ENCODE results near the gene RAB18.

DNA sequence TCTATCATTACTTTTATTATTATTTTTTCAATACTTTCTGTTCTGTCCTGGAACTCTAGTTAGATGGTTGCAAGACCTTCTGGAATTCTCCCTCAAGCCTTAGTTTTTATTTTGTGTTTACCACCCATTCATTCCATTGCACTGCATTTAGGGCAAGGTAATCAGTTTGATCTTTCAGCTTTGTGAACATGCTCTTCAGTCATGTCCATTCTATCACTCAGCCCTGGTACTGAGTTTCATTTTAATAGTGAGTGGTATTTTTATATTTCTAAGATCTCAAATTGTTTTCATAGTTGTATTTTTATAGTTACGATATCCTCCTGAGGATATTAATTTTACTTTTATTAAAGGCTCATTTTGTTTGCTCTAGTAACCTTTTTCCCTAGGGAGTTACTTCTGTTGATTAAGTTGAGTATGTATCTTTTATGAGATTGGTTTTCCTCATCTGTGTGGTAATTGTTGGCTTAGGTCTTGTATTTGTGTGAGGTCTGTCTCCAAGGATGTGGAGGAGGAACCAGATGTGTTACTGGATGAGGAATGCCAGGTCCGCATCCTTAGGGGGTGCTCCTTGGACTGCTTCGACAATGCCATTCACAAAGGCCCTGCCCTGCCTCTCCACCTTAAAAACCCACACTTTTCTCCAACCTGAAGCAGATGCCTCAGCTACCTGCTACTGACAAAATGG, 46.7 kb upstream of the RAB18 start:
- TF ChIP-seq, protein P1, sequence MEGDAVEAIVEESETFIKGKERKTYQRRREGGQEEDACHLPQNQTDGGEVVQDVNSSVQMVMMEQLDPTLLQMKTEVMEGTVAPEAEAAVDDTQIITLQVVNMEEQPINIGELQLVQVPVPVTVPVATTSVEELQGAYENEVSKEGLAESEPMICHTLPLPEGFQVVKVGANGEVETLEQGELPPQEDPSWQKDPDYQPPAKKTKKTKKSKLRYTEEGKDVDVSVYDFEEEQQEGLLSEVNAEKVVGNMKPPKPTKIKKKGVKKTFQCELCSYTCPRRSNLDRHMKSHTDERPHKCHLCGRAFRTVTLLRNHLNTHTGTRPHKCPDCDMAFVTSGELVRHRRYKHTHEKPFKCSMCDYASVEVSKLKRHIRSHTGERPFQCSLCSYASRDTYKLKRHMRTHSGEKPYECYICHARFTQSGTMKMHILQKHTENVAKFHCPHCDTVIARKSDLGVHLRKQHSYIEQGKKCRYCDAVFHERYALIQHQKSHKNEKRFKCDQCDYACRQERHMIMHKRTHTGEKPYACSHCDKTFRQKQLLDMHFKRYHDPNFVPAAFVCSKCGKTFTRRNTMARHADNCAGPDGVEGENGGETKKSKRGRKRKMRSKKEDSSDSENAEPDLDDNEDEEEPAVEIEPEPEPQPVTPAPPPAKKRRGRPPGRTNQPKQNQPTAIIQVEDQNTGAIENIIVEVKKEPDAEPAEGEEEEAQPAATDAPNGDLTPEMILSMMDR (IDR thresholded peaks at IDR 0.05; ENCODE audit: insufficient read depth, low read length, poor library complexity, severe bottlenecking), result no peak
- TF ChIP-seq EZH2phosphoT487 (conservative IDR thresholded peaks at IDR 0.05; ENCODE audit: low read length), result no peak
